ENCODE measurements around the gene BACH1. TPM values are rescaled to one million over a fixed set of nuclear protein-coding genes. Genes with fewer than 3 reads are reported as not detected.
"Not testable (repeated sequence)": the region's sequence is repeated elsewhere in the genome, so short reads cannot be mapped to it uniquely, and the experiment has no call there.

Gene BACH1
- total RNA-seq, 3 donors from 2014 or later, result 20.8 to 31.0 (median 23.8) TPM

GRCh38 chr21:29333406-29333805, 34.7 kb downstream of the BACH1 start:
- Mint-ChIP-seq H3K4me1 (ENCODE audit: low read depth) (peaks cover 20% of the 10 kb centered on the region), H3K9me3 (no peaks in the 10 kb centered on the region), H3K36me3 (ENCODE audit: insufficient read depth) (peaks cover 30% of the 10 kb centered on the region), H3K4me3 (no peak overlapping the region), H3K27me3 (ENCODE audit: low read depth) (no peaks in the 10 kb centered on the region)
- no peak for DNase-seq
- ATAC-seq, result no peak

DNA sequence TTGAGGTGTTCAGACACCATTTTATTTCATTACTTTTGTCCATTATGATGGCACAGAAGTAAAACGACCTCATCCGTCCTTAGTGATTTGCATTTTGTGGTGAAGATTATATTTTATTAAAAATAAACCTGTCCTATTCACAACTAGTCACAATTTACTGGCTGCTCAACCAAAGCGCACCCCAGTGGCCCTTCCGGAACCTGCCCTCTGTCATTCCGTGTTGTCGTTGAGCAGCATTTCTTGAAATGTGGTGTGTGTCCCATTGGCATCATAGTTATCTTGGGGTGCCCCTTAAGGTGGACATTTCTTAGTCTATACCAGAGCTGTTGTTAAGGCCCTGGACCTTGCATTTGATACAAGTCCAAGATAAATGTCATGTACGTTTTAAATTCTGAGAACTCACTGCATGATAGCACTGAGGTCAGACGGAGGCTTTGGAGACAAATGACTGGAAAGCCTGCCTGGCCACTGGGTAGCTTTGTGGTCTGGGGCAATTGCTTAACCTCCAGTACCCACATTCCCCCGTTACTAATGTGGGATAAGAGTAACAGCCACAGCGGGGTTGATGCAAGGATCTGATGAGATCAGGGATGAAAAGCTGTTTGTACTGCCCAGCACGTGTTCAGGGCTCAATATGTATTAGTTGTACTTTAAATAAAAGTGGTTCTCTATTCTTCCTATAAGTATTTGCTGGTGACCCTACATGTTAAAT, 36.2 kb downstream of the BACH1 start:
- H3K9me3 Mint-ChIP-seq, result no peaks in the 10 kb centered on the region
- H3K4me3 Mint-ChIP-seq, result no peak overlapping the region
- H3K27me3 Mint-ChIP-seq (ENCODE audit: low read depth), result no peaks in the 10 kb centered on the region
- DNase-seq, result no peak
- peaks cover 27% of the 10 kb centered on the region for H3K36me3 Mint-ChIP-seq (ENCODE audit: insufficient read depth)
- ATAC-seq, result no peak
- H3K4me1 Mint-ChIP-seq (ENCODE audit: low read depth), result peaks cover 20% of the 10 kb centered on the region

DNA sequence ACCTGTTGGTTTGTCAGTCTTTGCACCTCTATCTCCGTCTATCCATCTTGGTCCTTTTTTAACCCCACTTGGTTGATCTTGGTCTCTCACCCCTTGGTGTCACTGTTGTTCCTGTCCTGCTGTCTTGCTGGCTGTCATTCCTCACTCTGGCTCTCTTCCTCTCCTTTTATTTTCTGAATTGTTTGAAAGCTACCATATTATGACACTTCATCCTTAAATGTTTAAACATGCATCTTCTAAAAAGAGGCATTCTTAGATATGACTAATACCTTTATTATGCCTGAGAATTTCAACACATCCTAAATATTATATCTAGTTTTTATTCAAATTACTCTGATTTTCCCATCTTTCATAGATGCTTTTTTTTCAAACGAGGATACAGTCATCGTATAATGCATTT, 37.0 kb downstream of the BACH1 start:
- no peaks in the 10 kb centered on the region for H3K9me3 Mint-ChIP-seq
- H3K27me3 Mint-ChIP-seq (ENCODE audit: low read depth), result no peaks in the 10 kb centered on the region
- peaks cover 27% of the 10 kb centered on the region for H3K36me3 Mint-ChIP-seq (ENCODE audit: insufficient read depth)
- DNase-seq (no peak), ATAC-seq (no peak)
- H3K4me3 Mint-ChIP-seq, result no peak overlapping the region
- peaks cover 23% of the 10 kb centered on the region for H3K4me1 Mint-ChIP-seq (ENCODE audit: low read depth)

DNA sequence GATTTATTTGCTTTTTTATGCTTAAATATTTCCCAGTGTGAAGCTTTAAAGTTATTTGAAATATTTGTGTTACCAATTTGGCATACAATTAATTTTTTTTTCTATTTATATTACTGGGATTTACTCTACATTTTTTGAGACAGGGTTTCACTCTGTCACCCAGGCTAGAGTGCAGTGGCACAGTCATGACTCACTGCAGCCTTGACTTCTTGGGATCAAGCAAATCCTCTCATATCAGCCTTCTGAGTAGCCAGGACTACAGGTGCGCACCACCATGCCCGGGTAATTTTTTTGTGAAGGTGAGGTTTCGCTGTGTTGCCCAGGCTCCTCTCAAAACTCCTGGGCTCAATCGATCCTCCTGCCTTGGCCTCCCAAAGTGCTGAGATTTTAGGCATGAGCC, 39.5 kb downstream of the BACH1 start:
- Mint-ChIP-seq H3K27me3 (ENCODE audit: low read depth) (no peaks in the 10 kb centered on the region), H3K9me3 (no peaks in the 10 kb centered on the region), H3K36me3 (ENCODE audit: insufficient read depth) (peaks cover 22% of the 10 kb centered on the region), H3K4me1 (ENCODE audit: low read depth) (peaks cover 24% of the 10 kb centered on the region), H3K4me3 (no peak overlapping the region)
- DNase-seq, result no peak
- ATAC-seq, result no peak

- Mint-ChIP-seq H3K4me3 (no peak overlapping the region), H3K36me3 (ENCODE audit: insufficient read depth) (peaks cover 24% of the 10 kb centered on the region), H3K27me3 (ENCODE audit: low read depth) (no peaks in the 10 kb centered on the region), H3K4me1 (ENCODE audit: low read depth) (peaks cover 32% of the 10 kb centered on the region), H3K9me3 (no peaks in the 10 kb centered on the region)
- ATAC-seq (no peak), DNase-seq (no peak)
These were observed 41.5 kb downstream of the BACH1 start for GRCh38 chr21:29340228-29340627.

- H3K36me3 Mint-ChIP-seq (ENCODE audit: insufficient read depth), result peaks cover 20% of the 10 kb centered on the region
- DNase-seq, result no peak
- H3K4me1 Mint-ChIP-seq (ENCODE audit: low read depth), result peaks cover 36% of the 10 kb centered on the region
These were observed 43.7 kb downstream of the BACH1 start for GRCh38 chr21:29342363-29342957.

DNA sequence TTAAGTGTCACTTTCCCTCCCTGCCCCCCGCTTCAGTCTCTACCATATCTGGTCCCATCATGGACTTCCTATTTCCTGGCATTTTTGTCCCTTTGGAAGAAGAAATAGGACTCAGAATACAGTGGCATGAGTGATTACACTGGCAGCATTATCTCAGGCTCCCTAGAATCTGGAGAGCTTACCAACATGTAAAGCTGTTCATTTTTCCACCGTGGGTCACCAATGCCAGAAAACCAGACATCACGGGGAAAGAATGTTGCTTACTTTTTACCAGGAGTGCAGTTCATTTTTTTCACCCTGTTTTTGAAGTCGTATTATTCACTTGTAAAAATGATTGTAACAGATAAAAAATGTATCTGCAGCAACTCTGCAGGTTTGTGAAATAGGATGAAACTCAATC, 44.8 kb downstream of the BACH1 start:
- DNase-seq (no peak), ATAC-seq (no peak)
- no peak overlapping the region for H3K4me3 Mint-ChIP-seq
- H3K4me1 Mint-ChIP-seq (ENCODE audit: low read depth), result peaks cover 46% of the 10 kb centered on the region
- peaks cover 20% of the 10 kb centered on the region for H3K36me3 Mint-ChIP-seq (ENCODE audit: insufficient read depth)
- no peaks in the 10 kb centered on the region for H3K9me3 Mint-ChIP-seq
- no peaks in the 10 kb centered on the region for H3K27me3 Mint-ChIP-seq (ENCODE audit: low read depth)

More at GRCh38 chr21:29342363-29342957, 43.7 kb downstream of the BACH1 start:
- peak overlapping the region; percentile 38 for H3K4me3 Mint-ChIP-seq
- no peaks in the 10 kb centered on the region for H3K27me3 Mint-ChIP-seq (ENCODE audit: low read depth)
- no peaks in the 10 kb centered on the region for H3K9me3 Mint-ChIP-seq
- ATAC-seq, result peak; percentile 89 to 97

GRCh38 chr21:29346281-29346680, 47.6 kb downstream of the BACH1 start:
- DNase-seq (no peak), ATAC-seq (no peak)
- Mint-ChIP-seq H3K4me1 (ENCODE audit: low read depth) (peaks cover 41% of the 10 kb centered on the region), H3K9me3 (no peaks in the 10 kb centered on the region), H3K4me3 (no peak overlapping the region), H3K36me3 (ENCODE audit: insufficient read depth) (peaks cover 23% of the 10 kb centered on the region), H3K27me3 (ENCODE audit: low read depth) (no peaks in the 10 kb centered on the region)

DNA sequence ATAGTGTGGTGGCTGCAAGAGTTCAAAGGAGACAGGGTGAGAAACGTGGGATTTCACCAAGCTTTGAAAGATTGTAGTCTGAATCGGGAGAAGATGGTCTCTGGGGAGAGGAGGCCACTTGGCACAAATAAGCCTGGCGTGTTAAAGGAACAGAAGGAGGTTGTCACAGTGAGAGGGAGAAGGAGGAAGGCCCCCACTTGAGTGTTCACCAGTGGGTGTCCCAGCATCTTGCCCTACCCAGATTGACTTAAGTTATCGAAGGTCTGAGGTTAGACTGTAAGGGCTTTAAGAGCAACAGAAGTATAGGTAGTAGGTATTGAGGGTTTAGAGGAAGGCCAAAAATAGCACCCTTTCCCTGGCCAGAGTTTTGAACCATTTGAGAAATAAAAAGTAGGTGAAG, 48.0 kb downstream of the BACH1 start:
- H3K27me3 Mint-ChIP-seq (ENCODE audit: low read depth), result no peaks in the 10 kb centered on the region
- peaks cover 40% of the 10 kb centered on the region for H3K4me1 Mint-ChIP-seq (ENCODE audit: low read depth)
- H3K9me3 Mint-ChIP-seq, result no peaks in the 10 kb centered on the region
- H3K36me3 Mint-ChIP-seq (ENCODE audit: insufficient read depth), result peaks cover 27% of the 10 kb centered on the region
- ATAC-seq, result no peak
- no peak for DNase-seq
- H3K4me3 Mint-ChIP-seq, result no peak overlapping the region

- Mint-ChIP-seq H3K27me3 (ENCODE audit: low read depth) (no peaks in the 10 kb centered on the region), H3K9me3 (no peaks in the 10 kb centered on the region), H3K4me3 (no peak overlapping the region), H3K4me1 (ENCODE audit: low read depth) (peaks cover 34% of the 10 kb centered on the region), H3K36me3 (ENCODE audit: insufficient read depth) (peaks cover 23% of the 10 kb centered on the region)
- DNase-seq (no peak), ATAC-seq (no peak)
These were observed 48.6 kb downstream of the BACH1 start for GRCh38 chr21:29347274-29347681.

GRCh38 chr21:29349702-29350101, 51.0 kb downstream of the BACH1 start:
- peaks cover 19% of the 10 kb centered on the region for H3K4me1 Mint-ChIP-seq (ENCODE audit: low read depth)

GRCh38 chr21:29350246-29350779, 51.6 kb downstream of the BACH1 start:
- H3K4me1 Mint-ChIP-seq (ENCODE audit: low read depth), result peaks cover 19% of the 10 kb centered on the region
- ATAC-seq, result no peak
- H3K4me3 Mint-ChIP-seq, result no peak overlapping the region
- H3K36me3 Mint-ChIP-seq (ENCODE audit: insufficient read depth), result peaks cover 40% of the 10 kb centered on the region
- H3K27me3 Mint-ChIP-seq (ENCODE audit: low read depth), result no peaks in the 10 kb centered on the region
- H3K9me3 Mint-ChIP-seq, result peaks cover 15% of the 10 kb centered on the region
- no peak for DNase-seq

More at GRCh38 chr21:29349702-29350101, 51.0 kb downstream of the BACH1 start:
- Mint-ChIP-seq H3K9me3 (peaks cover 11% of the 10 kb centered on the region), H3K27me3 (ENCODE audit: low read depth) (no peaks in the 10 kb centered on the region), H3K36me3 (ENCODE audit: insufficient read depth) (peaks cover 36% of the 10 kb centered on the region), H3K4me3 (no peak overlapping the region)
- DNase-seq, result no peak
- ATAC-seq, result no peak

- ATAC-seq (no peak), DNase-seq (no peak)
- Mint-ChIP-seq H3K9me3 (peaks cover 19% of the 10 kb centered on the region), H3K27me3 (ENCODE audit: low read depth) (no peaks in the 10 kb centered on the region), H3K4me1 (ENCODE audit: low read depth) (peaks cover 15% of the 10 kb centered on the region), H3K4me3 (no peak overlapping the region), H3K36me3 (ENCODE audit: insufficient read depth) (peaks cover 44% of the 10 kb centered on the region)
These were observed 53.0 kb downstream of the BACH1 start for GRCh38 chr21:29351691-29352090.

GRCh38 chr21:29355043-29355710, 56.5 kb downstream of the BACH1 start:
- ATAC-seq; DNase-seq; H3K27me3 Mint-ChIP-seq (ENCODE audit: low read depth); H3K4me1 Mint-ChIP-seq (ENCODE audit: low read depth); H3K4me3 Mint-ChIP-seq: not testable (repeated sequence)
- Mint-ChIP-seq H3K36me3 (ENCODE audit: insufficient read depth) (peaks cover 55% of the 10 kb centered on the region), H3K9me3 (peaks cover 19% of the 10 kb centered on the region)
